ENCODE measurements around the gene PSMF1. TPM values are rescaled to one million over a fixed set of nuclear protein-coding genes. Genes with fewer than 3 reads are reported as not detected.

The PSMF1 gene
- total and polyA plus RNA-seq, 2 of the 13 experiments (the other 11 are each of a cell fraction or from before 2014, with no cell fraction given) = 82.5 to 86.0 TPM

DNA sequence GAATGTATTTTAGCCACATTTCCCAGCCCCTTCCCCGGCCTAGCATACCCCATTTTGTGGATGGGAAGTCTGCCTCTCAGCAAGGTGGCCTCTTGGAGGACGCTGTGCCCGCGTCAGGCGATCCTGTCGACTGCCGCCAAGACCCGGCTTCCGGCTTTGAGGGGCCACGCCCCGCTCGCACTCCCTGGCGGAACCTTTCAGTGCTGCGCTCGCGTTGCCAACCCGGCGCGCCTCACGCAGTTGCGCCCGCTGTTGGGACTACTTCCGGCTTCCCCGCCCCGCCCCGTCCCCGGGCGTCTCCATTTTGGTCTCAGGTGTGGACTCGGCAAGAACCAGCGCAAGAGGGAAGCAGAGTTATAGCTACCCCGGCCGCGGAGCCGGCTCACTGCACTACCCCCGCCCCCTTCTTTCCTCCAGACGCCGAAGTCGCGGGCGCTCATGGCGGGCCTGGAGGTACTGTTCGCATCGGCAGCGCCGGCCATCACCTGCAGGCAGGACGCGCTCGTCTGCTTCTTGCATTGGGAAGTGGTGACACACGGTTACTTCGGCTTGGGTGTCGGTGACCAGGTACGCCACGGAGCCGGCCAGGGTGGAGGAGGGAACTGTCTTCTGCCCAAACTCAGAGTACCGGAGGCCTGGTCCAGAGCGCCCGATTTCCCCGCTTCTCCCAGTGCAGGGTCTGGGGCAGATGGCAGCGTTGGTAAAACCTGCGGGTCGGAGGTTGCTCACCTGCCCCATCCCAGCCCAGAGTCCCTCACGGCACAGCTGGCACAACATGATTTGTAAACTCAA, at the start of gene PSMF1 (continued):
- TF ChIP-seq ARID2 (CRISPR knock-in tag; IDR thresholded peaks at IDR 0.05; ENCODE audit: borderline replicate concordance) (peak; percentile 78; the same call in 1 of the 2 replicates), ZSCAN20 (CRISPR knock-in tag; IDR thresholded peaks at IDR 0.05; ENCODE audit: borderline replicate concordance) (peak; percentile 96; the same call in 1 of the 2 replicates), HMGA1 (CRISPR knock-in tag; conservative IDR thresholded peaks at IDR 0.05) (no peak), CAMTA2 (CRISPR knock-in tag; IDR thresholded peaks at IDR 0.05; ENCODE audit: borderline replicate concordance) (peak; percentile 94; the same call in 1 of the 2 replicates), BORCS8-MEF2B (CRISPR knock-in tag; IDR thresholded peaks at IDR 0.05) (peak; percentile 98), ZNF12 (CRISPR knock-in tag; IDR thresholded peaks at IDR 0.05) (peak; percentile 87), ZNF781 (CRISPR knock-in tag; IDR thresholded peaks at IDR 0.05; ENCODE audit: borderline replicate concordance, not compliant biosample characterization) (peak; percentile 98), RFX3 (CRISPR knock-in tag; IDR thresholded peaks at IDR 0.05) (peak; percentile 55; the same call in 1 of the 2 replicates), ZSCAN25 (CRISPR knock-in tag; IDR thresholded peaks at IDR 0.05) (peak; percentile 88), ZNF746 (CRISPR knock-in tag; IDR thresholded peaks at IDR 0.05) (peak; percentile 90), MEF2D (CRISPR knock-in tag; IDR thresholded peaks at IDR 0.05) (peak; percentile 95), TCF7L2 (IDR thresholded peaks at IDR 0.05; ENCODE audit: low read depth, low read length) (no peak), ZMYM2 (CRISPR knock-in tag; IDR thresholded peaks at IDR 0.05) (0 out of 2 replicates have a peak, but pooled peaks have one; percentile 10), ZNF788 (CRISPR knock-in tag; IDR thresholded peaks at IDR 0.05; ENCODE audit: borderline replicate concordance) (peak; percentile 100), RBFOX2 (IDR thresholded peaks at IDR 0.05; ENCODE audit: low read depth, low read length) (peak; percentile 98), ZNF256 (CRISPR knock-in tag; conservative IDR thresholded peaks at IDR 0.05) (peak; percentile 95), RELA (CRISPR knock-in tag; IDR thresholded peaks at IDR 0.05) (peak; percentile 96), ZNF614 (CRISPR knock-in tag; IDR thresholded peaks at IDR 0.05; ENCODE audit: borderline replicate concordance) (peak; percentile 99), MXI1 (IDR thresholded peaks at IDR 0.05; ENCODE audit: borderline replicate concordance, low read depth, low read length) (peak; percentile 98; the same call in 2 of the 3 replicates)
- TF ChIP-seq, protein P1, sequence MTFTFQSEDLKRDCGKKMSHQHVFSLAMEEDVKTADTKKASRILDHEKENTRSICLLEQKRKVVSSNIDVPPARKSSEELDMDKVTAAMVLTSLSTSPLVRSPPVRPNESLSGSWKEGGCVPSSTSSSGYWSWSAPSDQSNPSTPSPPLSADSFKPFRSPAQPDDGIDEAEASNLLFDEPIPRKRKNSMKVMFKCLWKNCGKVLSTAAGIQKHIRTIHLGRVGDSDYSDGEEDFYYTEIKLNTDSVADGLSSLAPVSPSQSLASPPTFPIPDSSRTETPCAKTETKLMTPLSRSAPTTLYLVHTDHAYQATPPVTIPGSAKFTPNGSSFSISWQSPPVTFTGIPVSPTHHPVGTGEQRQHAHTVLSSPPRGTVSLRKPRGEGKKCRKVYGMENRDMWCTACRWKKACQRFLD (CRISPR knock-in tag; IDR thresholded peaks at IDR 0.05; ENCODE audit: borderline replicate concordance) = peak; percentile 98
- TF ChIP-seq, protein P2, sequence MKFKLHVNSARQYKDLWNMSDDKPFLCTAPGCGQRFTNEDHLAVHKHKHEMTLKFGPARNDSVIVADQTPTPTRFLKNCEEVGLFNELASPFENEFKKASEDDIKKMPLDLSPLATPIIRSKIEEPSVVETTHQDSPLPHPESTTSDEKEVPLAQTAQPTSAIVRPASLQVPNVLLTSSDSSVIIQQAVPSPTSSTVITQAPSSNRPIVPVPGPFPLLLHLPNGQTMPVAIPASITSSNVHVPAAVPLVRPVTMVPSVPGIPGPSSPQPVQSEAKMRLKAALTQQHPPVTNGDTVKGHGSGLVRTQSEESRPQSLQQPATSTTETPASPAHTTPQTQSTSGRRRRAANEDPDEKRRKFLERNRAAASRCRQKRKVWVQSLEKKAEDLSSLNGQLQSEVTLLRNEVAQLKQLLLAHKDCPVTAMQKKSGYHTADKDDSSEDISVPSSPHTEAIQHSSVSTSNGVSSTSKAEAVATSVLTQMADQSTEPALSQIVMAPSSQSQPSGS (CRISPR knock-in tag; IDR thresholded peaks at IDR 0.05) = peak; percentile 97
- TF ChIP-seq, protein P3, sequence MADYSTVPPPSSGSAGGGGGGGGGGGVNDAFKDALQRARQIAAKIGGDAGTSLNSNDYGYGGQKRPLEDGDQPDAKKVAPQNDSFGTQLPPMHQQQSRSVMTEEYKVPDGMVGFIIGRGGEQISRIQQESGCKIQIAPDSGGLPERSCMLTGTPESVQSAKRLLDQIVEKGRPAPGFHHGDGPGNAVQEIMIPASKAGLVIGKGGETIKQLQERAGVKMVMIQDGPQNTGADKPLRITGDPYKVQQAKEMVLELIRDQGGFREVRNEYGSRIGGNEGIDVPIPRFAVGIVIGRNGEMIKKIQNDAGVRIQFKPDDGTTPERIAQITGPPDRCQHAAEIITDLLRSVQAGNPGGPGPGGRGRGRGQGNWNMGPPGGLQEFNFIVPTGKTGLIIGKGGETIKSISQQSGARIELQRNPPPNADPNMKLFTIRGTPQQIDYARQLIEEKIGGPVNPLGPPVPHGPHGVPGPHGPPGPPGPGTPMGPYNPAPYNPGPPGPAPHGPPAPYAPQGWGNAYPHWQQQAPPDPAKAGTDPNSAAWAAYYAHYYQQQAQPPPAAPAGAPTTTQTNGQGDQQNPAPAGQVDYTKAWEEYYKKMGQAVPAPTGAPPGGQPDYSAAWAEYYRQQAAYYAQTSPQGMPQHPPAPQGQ (CRISPR knock-in tag; IDR thresholded peaks at IDR 0.05; ENCODE audit: borderline replicate concordance) = no peak; the same call in 1 of the 2 replicates
- TF ChIP-seq, protein P4, sequence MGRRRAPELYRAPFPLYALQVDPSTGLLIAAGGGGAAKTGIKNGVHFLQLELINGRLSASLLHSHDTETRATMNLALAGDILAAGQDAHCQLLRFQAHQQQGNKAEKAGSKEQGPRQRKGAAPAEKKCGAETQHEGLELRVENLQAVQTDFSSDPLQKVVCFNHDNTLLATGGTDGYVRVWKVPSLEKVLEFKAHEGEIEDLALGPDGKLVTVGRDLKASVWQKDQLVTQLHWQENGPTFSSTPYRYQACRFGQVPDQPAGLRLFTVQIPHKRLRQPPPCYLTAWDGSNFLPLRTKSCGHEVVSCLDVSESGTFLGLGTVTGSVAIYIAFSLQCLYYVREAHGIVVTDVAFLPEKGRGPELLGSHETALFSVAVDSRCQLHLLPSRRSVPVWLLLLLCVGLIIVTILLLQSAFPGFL (CRISPR knock-in tag; IDR thresholded peaks at IDR 0.05) = peak; percentile 77; the same call in 1 of the 2 replicates
